ENCODE results near the gene GNAI3.

- TF ChIP-seq CTCF (IDR thresholded peaks at IDR 0.05; ENCODE audit: poor library complexity) (no peak), EZH2 (IDR thresholded peaks at IDR 0.05; ENCODE audit: borderline replicate concordance) (no peak), EZH2phosphoT487 (IDR thresholded peaks at IDR 0.05; ENCODE audit: low read depth, severe bottlenecking, unreplicated experiment) (no peak)
Measured at GRCh38 chr1:109584766-109585165, 36.4 kb downstream of the GNAI3 start.

Measured in hepatocyte (in vitro differentiated cells).